GM19438 (cell line): ENCODE data around the gene PNPLA2.

Source experiments
- ATAC-seq: cut with Tn5 transposase; IDR thresholded peaks from one replicate; pipeline ENCODE4 v1.9.1; 2021; ENCODE audit warnings: low read depth; ENCODE audit not compliant: unreplicated experiment

The PNPLA2 gene

GRCh38 chr11:813072-813455, 5.7 kb upstream of the PNPLA2 start:
- ATAC-seq = no peak

- no peak for ATAC-seq
Observed at GRCh38 chr11:813456-814096, 5.1 kb upstream of the PNPLA2 start.

GRCh38 chr11:815675-816432, 2.9 kb upstream of the PNPLA2 start:
- no peak for ATAC-seq

GRCh38 chr11:816433-816779, 2.3 kb upstream of the PNPLA2 start:
- ATAC-seq = no peak

GRCh38 chr11:819129-819931, 616 bp downstream of the PNPLA2 start:
- ATAC-seq = peak; percentile 55

GRCh38 chr11:819943-820649, 1.4 kb downstream of the PNPLA2 start:
- ATAC-seq = peak; percentile 67

- ATAC-seq = no peak
Observed at GRCh38 chr11:820655-821511, 2.2 kb downstream of the PNPLA2 start.

GRCh38 chr11:821512-822371, 3.0 kb downstream of the PNPLA2 start:
- no peak for ATAC-seq

- ATAC-seq = no peak
Observed at GRCh38 chr11:823441-824291, 5.0 kb downstream of the PNPLA2 start.

- ATAC-seq = no peak
Observed at GRCh38 chr11:824292-824880, 5.7 kb downstream of the PNPLA2 start.

GRCh38 chr11:824942-825341, 6.2 kb downstream of the PNPLA2 start:
- ATAC-seq = no peak

GRCh38 chr11:825366-826226, 6.9 kb downstream of the PNPLA2 start:
- ATAC-seq = no peak

- no peak for ATAC-seq
Observed at GRCh38 chr11:826227-826621, 7.5 kb downstream of the PNPLA2 start.

GRCh38 chr11:826836-827145, 8.1 kb downstream of the PNPLA2 start:
- peak; percentile 1 for ATAC-seq

- ATAC-seq = peak; percentile 43
Observed at GRCh38 chr11:827146-827896, 8.6 kb downstream of the PNPLA2 start.

- no peak for ATAC-seq
Observed at GRCh38 chr11:827897-828192, 9.1 kb downstream of the PNPLA2 start, which contains the start of gene CRACR2B. CRACR2B (plus strand) TSS chr11:827919; CDS start chr11:828608, 689 bp downstream.
